Measurements from ENCODE around the gene PRKCB.

DNA sequence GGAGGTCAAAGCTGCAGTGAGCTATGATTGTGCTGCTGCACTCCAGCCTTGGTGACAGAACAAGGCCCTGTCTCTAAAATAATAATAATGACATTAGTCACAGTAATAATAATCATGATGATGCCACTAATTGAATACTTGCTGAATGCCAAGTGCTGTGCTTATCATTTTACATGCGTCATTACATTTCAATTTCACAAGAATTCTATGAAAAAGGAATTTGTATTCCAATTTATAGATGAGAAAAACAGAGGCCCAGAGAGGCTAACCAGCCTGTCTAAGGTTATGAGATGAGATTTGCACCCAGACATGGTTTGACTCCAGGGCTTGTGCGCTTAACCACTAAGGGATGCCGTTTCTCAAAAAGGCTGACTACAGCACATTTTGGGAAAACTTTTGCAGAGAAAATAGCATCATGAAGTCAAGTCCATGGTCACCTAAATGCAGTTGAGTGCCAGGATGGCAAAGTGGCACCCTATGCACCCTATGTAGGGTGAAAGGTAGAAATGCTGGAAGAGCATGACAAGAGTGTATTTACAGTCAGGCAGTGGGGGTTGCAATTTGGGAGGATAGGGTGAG lies 276.0 kb downstream of the PRKCB start:
- TF ChIP-seq, protein P1, sequence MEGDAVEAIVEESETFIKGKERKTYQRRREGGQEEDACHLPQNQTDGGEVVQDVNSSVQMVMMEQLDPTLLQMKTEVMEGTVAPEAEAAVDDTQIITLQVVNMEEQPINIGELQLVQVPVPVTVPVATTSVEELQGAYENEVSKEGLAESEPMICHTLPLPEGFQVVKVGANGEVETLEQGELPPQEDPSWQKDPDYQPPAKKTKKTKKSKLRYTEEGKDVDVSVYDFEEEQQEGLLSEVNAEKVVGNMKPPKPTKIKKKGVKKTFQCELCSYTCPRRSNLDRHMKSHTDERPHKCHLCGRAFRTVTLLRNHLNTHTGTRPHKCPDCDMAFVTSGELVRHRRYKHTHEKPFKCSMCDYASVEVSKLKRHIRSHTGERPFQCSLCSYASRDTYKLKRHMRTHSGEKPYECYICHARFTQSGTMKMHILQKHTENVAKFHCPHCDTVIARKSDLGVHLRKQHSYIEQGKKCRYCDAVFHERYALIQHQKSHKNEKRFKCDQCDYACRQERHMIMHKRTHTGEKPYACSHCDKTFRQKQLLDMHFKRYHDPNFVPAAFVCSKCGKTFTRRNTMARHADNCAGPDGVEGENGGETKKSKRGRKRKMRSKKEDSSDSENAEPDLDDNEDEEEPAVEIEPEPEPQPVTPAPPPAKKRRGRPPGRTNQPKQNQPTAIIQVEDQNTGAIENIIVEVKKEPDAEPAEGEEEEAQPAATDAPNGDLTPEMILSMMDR (IDR thresholded peaks at IDR 0.05) = no peak
- no peak for TF ChIP-seq EP300 (IDR thresholded peaks at IDR 0.05)
- TF ChIP-seq POLR2A (IDR thresholded peaks at IDR 0.05) = no peak

Measured in ovary (tissue), 3 donors.